ENCODE measurements around the gene TLE4. TPM values are rescaled to one million over a fixed set of nuclear protein-coding genes. Genes with fewer than 3 reads are reported as not detected.
A peak's percentile ranks its signal among the peaks of the same experiment; 100 is the strongest.

TLE4 gene
- total and polyA plus RNA-seq, 4 donors: 33.4 to 57.9 (median 50.2) TPM

- no peaks in the 10 kb centered on the region for H3K27me3 ChIP-seq (ENCODE audit: control insufficient read depth, insufficient read depth, low read length)
- H3K36me3 ChIP-seq (ENCODE audit: control insufficient read depth, insufficient read depth, low read length): no peaks in the 10 kb centered on the region
- H3K27ac ChIP-seq (ENCODE audit: low read depth, low read length): no peak overlapping the region
- no CpG with 5 or more reads among the region's 7 CpGs for WGBS (ENCODE audit: insufficient coverage)
- peaks cover 6% of the 10 kb centered on the region for H3K4me1 ChIP-seq (ENCODE audit: control insufficient read depth, insufficient read depth, low read length)
- DNase-seq (ENCODE audit: low read depth in 4 of 6, low spot score in 6 of 6): no peak
- no peaks in the 10 kb centered on the region for H3K9me3 ChIP-seq (ENCODE audit: control insufficient read depth, insufficient read depth, low read length)
- no peak overlapping the region for H3K4me3 ChIP-seq (ENCODE audit: low read depth, low read length)
Observed at GRCh38 chr9:79692857-79693571, 121.2 kb downstream of the TLE4 start.

GRCh38 chr9:79693750-79694149 lies 122.0 kb downstream of the TLE4 start:
- DNase-seq (ENCODE audit: low read depth in 4 of 6, low spot score in 6 of 6): peak in 2 of 6 donors; percentile 40 to 64
- 60% methylated on average over 2 of the region's 5 CpGs for WGBS (ENCODE audit: insufficient coverage)
- Histone ChIP-seq H3K27me3 (ENCODE audit: control insufficient read depth, insufficient read depth, low read length) (no peaks in the 10 kb centered on the region), H3K27ac (ENCODE audit: low read depth, low read length) (no peak overlapping the region), H3K36me3 (ENCODE audit: control insufficient read depth, insufficient read depth, low read length) (no peaks in the 10 kb centered on the region), H3K9me3 (ENCODE audit: control insufficient read depth, insufficient read depth, low read length) (no peaks in the 10 kb centered on the region), H3K4me1 (ENCODE audit: control insufficient read depth, insufficient read depth, low read length) (peaks cover 6% of the 10 kb centered on the region), H3K4me3 (ENCODE audit: low read depth, low read length) (no peak overlapping the region)

- peaks cover 6% of the 10 kb centered on the region for H3K4me1 ChIP-seq (ENCODE audit: control insufficient read depth, insufficient read depth, low read length)
- H3K27ac ChIP-seq (ENCODE audit: low read depth, low read length): no peak overlapping the region
- H3K9me3 ChIP-seq (ENCODE audit: control insufficient read depth, insufficient read depth, low read length): no peaks in the 10 kb centered on the region
- H3K4me3 ChIP-seq (ENCODE audit: low read depth, low read length): no peak overlapping the region
- no peaks in the 10 kb centered on the region for H3K36me3 ChIP-seq (ENCODE audit: control insufficient read depth, insufficient read depth, low read length)
- peak in 1 of 6 donors; percentile 15 for DNase-seq (ENCODE audit: low read depth in 4 of 6, low spot score in 6 of 6)
- no CpG with 5 or more reads among the region's 2 CpGs for WGBS (ENCODE audit: insufficient coverage)
- H3K27me3 ChIP-seq (ENCODE audit: control insufficient read depth, insufficient read depth, low read length): no peaks in the 10 kb centered on the region
Observed at GRCh38 chr9:79694208-79694607, 122.4 kb downstream of the TLE4 start.

DNA sequence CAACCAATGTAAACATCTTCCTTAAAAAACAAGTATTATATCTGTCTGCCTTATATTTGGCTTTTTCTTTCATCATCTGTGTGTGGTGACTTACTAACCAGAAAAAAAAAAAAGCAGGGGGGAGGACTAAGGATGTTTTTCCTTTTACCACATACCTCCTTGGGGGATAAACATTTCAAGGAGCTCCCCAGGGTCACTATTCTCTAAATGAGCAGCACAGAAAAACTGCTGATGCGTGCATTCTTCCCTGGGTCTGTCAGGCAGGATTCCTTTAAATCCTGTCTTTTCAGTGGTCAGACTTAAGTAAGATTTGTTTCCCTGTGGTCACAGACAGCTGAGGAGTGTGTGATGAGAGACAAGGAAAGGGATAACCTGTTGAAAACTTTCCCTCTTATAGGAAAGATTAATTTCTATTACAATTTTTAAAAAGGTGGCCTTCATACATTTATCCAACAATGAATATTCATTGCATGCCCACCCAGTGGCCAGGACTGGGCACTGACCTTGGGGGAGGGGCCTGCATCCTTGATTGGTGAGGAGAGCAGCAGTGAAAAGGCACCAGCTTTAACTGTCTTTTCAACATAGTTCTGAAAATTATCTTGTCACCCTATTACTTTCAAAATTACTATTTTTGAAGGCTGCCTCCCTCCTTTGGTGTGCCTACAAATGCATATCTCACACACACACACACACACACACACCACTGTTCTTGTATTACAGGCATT lies 123.1 kb downstream of the TLE4 start:
- H3K9me3 ChIP-seq (ENCODE audit: control insufficient read depth, insufficient read depth, low read length): no peaks in the 10 kb centered on the region
- H3K4me3 ChIP-seq (ENCODE audit: low read depth, low read length): no peak overlapping the region
- WGBS (ENCODE audit: insufficient coverage): 33% methylated on average over 1 of the region's 1 CpG
- no peaks in the 10 kb centered on the region for H3K27me3 ChIP-seq (ENCODE audit: control insufficient read depth, insufficient read depth, low read length)
- H3K36me3 ChIP-seq (ENCODE audit: control insufficient read depth, insufficient read depth, low read length): no peaks in the 10 kb centered on the region
- H3K27ac ChIP-seq (ENCODE audit: low read depth, low read length): no peak overlapping the region
- peak in 2 of 6 donors; percentile 19 to 49 for DNase-seq (ENCODE audit: low read depth in 4 of 6, low spot score in 6 of 6)
- peaks cover 6% of the 10 kb centered on the region for H3K4me1 ChIP-seq (ENCODE audit: control insufficient read depth, insufficient read depth, low read length)

DNA sequence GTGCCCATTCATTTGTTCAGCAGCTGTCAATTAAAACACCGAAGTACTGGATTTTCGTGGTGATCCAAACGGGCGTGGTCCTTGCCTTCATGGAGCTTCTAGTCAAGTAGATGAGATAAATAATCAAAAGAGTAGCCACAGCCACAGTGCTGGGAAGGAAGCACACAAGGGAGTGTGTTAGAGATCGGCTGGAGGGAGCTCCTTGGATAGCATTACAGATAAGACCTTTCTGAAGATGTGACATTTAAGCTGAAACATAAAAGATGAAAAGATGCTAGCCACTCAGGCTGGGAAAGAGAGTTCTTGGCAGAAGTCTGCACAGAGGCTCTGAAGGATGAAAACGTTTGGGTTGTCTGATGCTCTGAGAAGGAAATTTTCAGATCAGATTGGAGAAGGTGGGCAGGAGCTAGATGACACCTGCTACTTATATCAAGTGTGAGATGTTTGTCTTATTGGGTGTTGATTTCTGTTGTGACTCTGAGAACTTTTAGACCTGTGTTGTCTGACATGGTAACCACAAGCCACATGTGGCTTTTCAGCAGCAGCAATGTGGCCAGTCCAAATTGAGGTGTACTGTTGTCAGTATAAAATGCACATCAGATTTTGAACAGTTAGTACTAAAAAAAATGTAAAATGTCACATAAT lies 123.9 kb downstream of the TLE4 start:
- no peak overlapping the region for H3K27ac ChIP-seq (ENCODE audit: low read depth, low read length)
- H3K36me3 ChIP-seq (ENCODE audit: control insufficient read depth, insufficient read depth, low read length): no peaks in the 10 kb centered on the region
- WGBS (ENCODE audit: insufficient coverage): 90% methylated on average over 6 of the region's 6 CpGs
- no peak overlapping the region for H3K4me3 ChIP-seq (ENCODE audit: low read depth, low read length)
- H3K27me3 ChIP-seq (ENCODE audit: control insufficient read depth, insufficient read depth, low read length): no peaks in the 10 kb centered on the region
- DNase-seq (ENCODE audit: low read depth in 4 of 6, low spot score in 6 of 6): no peak
- H3K4me1 ChIP-seq (ENCODE audit: control insufficient read depth, insufficient read depth, low read length): peaks cover 6% of the 10 kb centered on the region
- no peaks in the 10 kb centered on the region for H3K9me3 ChIP-seq (ENCODE audit: control insufficient read depth, insufficient read depth, low read length)

DNA sequence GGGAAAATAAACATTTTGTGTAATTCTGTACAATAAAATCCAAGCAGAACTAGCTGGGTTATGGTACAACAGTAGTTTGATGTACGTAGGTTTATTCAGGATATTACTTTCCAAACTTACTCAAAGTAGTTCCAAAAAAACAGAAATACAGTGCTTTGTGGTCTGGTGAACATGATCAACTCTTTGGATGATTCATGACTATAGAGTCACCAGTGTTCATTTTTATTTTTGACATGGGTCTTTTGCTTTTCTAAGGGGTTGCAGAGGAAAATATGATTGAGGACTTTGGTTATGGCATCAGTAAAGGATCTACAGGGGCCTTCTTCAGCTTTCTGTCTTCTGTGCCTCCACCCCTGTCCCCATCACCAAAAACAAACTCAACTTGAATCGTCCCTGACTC lies 127.2 kb downstream of the TLE4 start:
- WGBS (ENCODE audit: insufficient coverage): no CpG with 5 or more reads among the region's 2 CpGs
- DNase-seq (ENCODE audit: low read depth in 4 of 6, low spot score in 6 of 6): no peak
- H3K4me3 ChIP-seq (ENCODE audit: low read depth, low read length): no peak overlapping the region
- no peak overlapping the region for H3K27ac ChIP-seq (ENCODE audit: low read depth, low read length)
- peaks cover 4% of the 10 kb centered on the region for H3K4me1 ChIP-seq (ENCODE audit: control insufficient read depth, insufficient read depth, low read length)
- H3K9me3 ChIP-seq (ENCODE audit: control insufficient read depth, insufficient read depth, low read length): no peaks in the 10 kb centered on the region
- H3K36me3 ChIP-seq (ENCODE audit: control insufficient read depth, insufficient read depth, low read length): no peaks in the 10 kb centered on the region
- H3K27me3 ChIP-seq (ENCODE audit: control insufficient read depth, insufficient read depth, low read length): no peaks in the 10 kb centered on the region

GRCh38 chr9:79699479-79699878 lies 127.7 kb downstream of the TLE4 start:
- peaks cover 3% of the 10 kb centered on the region for H3K4me1 ChIP-seq (ENCODE audit: control insufficient read depth, insufficient read depth, low read length)
- no peak for DNase-seq (ENCODE audit: low read depth in 4 of 6, low spot score in 6 of 6)

DNA sequence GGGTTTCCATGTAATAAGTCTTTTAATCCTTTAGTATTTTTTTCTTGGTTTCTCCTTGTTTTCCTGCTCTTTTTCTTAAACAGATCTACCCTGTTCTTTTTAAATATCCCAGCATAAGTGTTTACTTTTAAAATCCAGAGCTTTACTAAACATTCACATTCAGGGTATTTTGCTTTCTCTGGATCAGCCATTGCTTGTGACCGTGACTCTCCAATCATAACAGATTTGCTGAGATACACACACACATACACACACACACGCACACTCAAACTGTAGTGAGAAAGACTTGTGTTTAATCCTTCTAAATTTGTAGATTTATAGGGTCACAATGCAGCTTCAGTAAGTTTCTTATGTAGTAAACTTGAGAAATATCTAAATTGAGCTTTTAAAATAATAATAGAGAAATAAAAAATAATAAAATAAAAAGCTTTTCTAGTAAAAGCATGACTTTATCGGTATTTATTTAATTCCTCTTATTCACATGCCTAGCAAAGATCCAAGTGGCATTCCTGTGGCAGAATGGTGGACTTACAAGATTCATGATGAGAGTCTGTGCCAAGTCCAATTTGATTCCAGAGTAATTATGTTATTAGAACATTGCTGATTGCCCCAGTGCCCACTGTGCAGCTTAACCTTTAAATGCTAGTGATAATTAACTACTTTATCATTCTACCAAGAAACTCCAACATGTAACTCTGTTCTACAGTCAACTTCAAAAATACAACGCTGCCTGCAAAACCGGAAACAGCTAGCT lies 129.0 kb downstream of the TLE4 start:
- Histone ChIP-seq H3K36me3 (ENCODE audit: control insufficient read depth, insufficient read depth, low read length) (peaks cover 3% of the 10 kb centered on the region), H3K4me1 (ENCODE audit: control insufficient read depth, insufficient read depth, low read length) (no peaks in the 10 kb centered on the region), H3K27ac (ENCODE audit: low read depth, low read length) (no peak overlapping the region), H3K9me3 (ENCODE audit: control insufficient read depth, insufficient read depth, low read length) (no peaks in the 10 kb centered on the region), H3K27me3 (ENCODE audit: control insufficient read depth, insufficient read depth, low read length) (no peaks in the 10 kb centered on the region), H3K4me3 (ENCODE audit: low read depth, low read length) (no peak overlapping the region)
- no CpG with 5 or more reads among the region's 5 CpGs for WGBS (ENCODE audit: insufficient coverage)
- DNase-seq (ENCODE audit: low read depth in 4 of 6, low spot score in 6 of 6): peak in 1 of 6 donors; percentile 65

More at GRCh38 chr9:79699479-79699878, 127.7 kb downstream of the TLE4 start:
- Histone ChIP-seq H3K9me3 (ENCODE audit: control insufficient read depth, insufficient read depth, low read length) (no peaks in the 10 kb centered on the region), H3K27ac (ENCODE audit: low read depth, low read length) (no peak overlapping the region), H3K36me3 (ENCODE audit: control insufficient read depth, insufficient read depth, low read length) (no peaks in the 10 kb centered on the region), H3K27me3 (ENCODE audit: control insufficient read depth, insufficient read depth, low read length) (no peaks in the 10 kb centered on the region), H3K4me3 (ENCODE audit: low read depth, low read length) (no peak overlapping the region)
- WGBS (ENCODE audit: insufficient coverage): 93% methylated on average over 5 of the region's 6 CpGs

- DNase-seq (ENCODE audit: low read depth in 4 of 6, low spot score in 6 of 6): no peak
- H3K27ac ChIP-seq (ENCODE audit: low read depth, low read length): no peak overlapping the region
- H3K4me3 ChIP-seq (ENCODE audit: low read depth, low read length): no peak overlapping the region
- WGBS (ENCODE audit: insufficient coverage): 100% methylated on average over 1 of the region's 2 CpGs
- H3K9me3 ChIP-seq (ENCODE audit: control insufficient read depth, insufficient read depth, low read length): no peaks in the 10 kb centered on the region
- no peaks in the 10 kb centered on the region for H3K4me1 ChIP-seq (ENCODE audit: control insufficient read depth, insufficient read depth, low read length)
- peaks cover 3% of the 10 kb centered on the region for H3K36me3 ChIP-seq (ENCODE audit: control insufficient read depth, insufficient read depth, low read length)
- no peaks in the 10 kb centered on the region for H3K27me3 ChIP-seq (ENCODE audit: control insufficient read depth, insufficient read depth, low read length)
Observed at GRCh38 chr9:79701651-79702050, 129.9 kb downstream of the TLE4 start.
